Measurements from ENCODE around the gene EYS. TPM values are rescaled to one million over a fixed set of nuclear protein-coding genes. Genes with fewer than 3 reads are reported as not detected.

The EYS gene
- total RNA-seq, 1 experiment from 2014 or later = not detected

- no peak for TF ChIP-seq ELF1 (IDR thresholded peaks at IDR 0.05; ENCODE audit: borderline replicate concordance, low read depth)
- TF ChIP-seq CBX3 (IDR thresholded peaks at IDR 0.05; ENCODE audit: low read depth) = no peak
- TF ChIP-seq POLR2A (IDR thresholded peaks at IDR 0.05; ENCODE audit: borderline replicate concordance, extremely low read depth, insufficient read depth, insufficient read length) = no peak
- no peak for TF ChIP-seq EZH2phosphoT487 (IDR thresholded peaks at IDR 0.05; ENCODE audit: borderline replicate concordance)
- TF ChIP-seq TCF7L2 (IDR thresholded peaks at IDR 0.05; ENCODE audit: borderline replicate concordance, extremely low read depth, insufficient read depth, insufficient read length) = no peak
- TF ChIP-seq ZNF274 (IDR thresholded peaks at IDR 0.05; ENCODE audit: low read depth, low read length) = no peak
- TF ChIP-seq FOSL1 (IDR thresholded peaks at IDR 0.05; ENCODE audit: low read depth) = no peak
- no peak for TF ChIP-seq JUND (IDR thresholded peaks at IDR 0.05)
- no peak for TF ChIP-seq CEBPB (IDR thresholded peaks at IDR 0.05; ENCODE audit: low read depth)
- H3K9me2 ChIP-seq (ENCODE audit: insufficient read depth) = no peaks in the 10 kb centered on the region
- no peaks in the 10 kb centered on the region for H3K4me1 ChIP-seq (ENCODE audit: control insufficient read depth in 1 of 2, insufficient read depth in 2 of 2, low read length in 2 of 2)
- CTCF ChIA-PET = no interaction called here
- no peak overlapping the region for H3K4me3 ChIP-seq (replicated peaks in 1 of 2; ENCODE audit: low read depth in 1 of 2, low read length in 2 of 2)
- H3K27me3 ChIP-seq (ENCODE audit: insufficient read depth, low read length) = no peaks in the 10 kb centered on the region
- no peak overlapping the region for H3K9ac ChIP-seq (ENCODE audit: low read length)
- ATAC-seq = no peak
- no peak overlapping the region for H3K4me2 ChIP-seq (ENCODE audit: low read length)
- no TSS peak for BruUV-seq (replicated peaks)
- H4K20me1 ChIP-seq (ENCODE audit: insufficient read depth) = no peaks in the 10 kb centered on the region
- POLR2A ChIA-PET = no interaction called here
- H2AFZ ChIP-seq (ENCODE audit: low read depth, low read length, poor library complexity, severe bottlenecking) = no peak overlapping the region
- DNase-seq (ENCODE audit: low read depth, low spot score) = no peak
- RAD21 ChIA-PET (ENCODE audit: low non-redundant PET in 1 of 2, low total read pairs in 2 of 2, uncharacterized antibody in 2 of 2, unreplicated experiment in 2 of 2) = no interaction called here
- no peaks in the 10 kb centered on the region for H3K36me3 ChIP-seq (ENCODE audit: control insufficient read depth in 1 of 2, insufficient read depth in 2 of 2, low read length in 2 of 2)
- no peaks in the 10 kb centered on the region for H3K79me2 ChIP-seq (ENCODE audit: insufficient read depth, low read length)
- no peak overlapping the region for H3K27ac ChIP-seq (ENCODE audit: low read depth, low read length)
- intact Hi-C loops (cut with micrococcal nuclease) = no loop called here
- H3K9me3 ChIP-seq (ENCODE audit: control insufficient read depth in 1 of 2, insufficient read depth in 1 of 2, low read depth in 1 of 2, low read length in 2 of 2) = peaks cover 0 to 8% of the 10 kb centered on the region in 2 experiments; a peak in 1 of 4 replicates
Observed at GRCh38 chr6:65537600-65537999, 169.4 kb downstream of the EYS start.

DNA sequence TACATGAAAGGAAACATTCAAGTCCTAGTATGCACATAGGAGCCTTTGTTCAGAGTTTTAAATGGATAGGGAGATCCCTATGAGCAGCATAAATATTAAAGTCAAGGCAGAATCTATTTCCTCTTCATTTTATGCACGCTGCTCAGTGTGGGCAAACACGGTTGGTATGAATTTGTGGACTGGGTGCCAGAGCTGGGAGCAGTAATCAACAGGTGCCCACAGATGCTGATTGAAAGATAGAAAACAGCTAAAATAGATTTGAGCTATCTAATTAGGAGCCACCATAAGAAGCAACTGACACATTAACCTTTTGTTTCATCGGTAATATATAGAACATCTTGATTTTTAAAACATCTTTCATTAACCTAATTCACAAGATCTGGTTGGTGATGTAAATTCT is 175.5 kb downstream of the EYS start:
- no peak for TF ChIP-seq CTCF (IDR thresholded peaks at IDR 0.05 in 2 of 3, conservative IDR thresholded peaks at IDR 0.05 in 1 of 3; ENCODE audit: borderline replicate concordance in 1 of 3, insufficient read depth in 1 of 3, low read depth in 2 of 3, low read length in 2 of 3)
- TF ChIP-seq, protein P1, sequence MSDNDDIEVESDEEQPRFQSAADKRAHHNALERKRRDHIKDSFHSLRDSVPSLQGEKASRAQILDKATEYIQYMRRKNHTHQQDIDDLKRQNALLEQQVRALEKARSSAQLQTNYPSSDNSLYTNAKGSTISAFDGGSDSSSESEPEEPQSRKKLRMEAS (IDR thresholded peaks at IDR 0.05) = no peak
- H3K27ac ChIP-seq (ENCODE audit: low read depth, low read length) = no peak overlapping the region
- no peak overlapping the region for H3K4me2 ChIP-seq (ENCODE audit: low read length)
- no peaks in the 10 kb centered on the region for H3K9me2 ChIP-seq (ENCODE audit: insufficient read depth)
- ChIA-PET POLR2A (no interaction called here), RAD21 (ENCODE audit: low non-redundant PET in 1 of 2, low total read pairs in 2 of 2, uncharacterized antibody in 2 of 2, unreplicated experiment in 2 of 2) (no interaction called here), CTCF (no interaction called here)
- no TSS peak for BruUV-seq (replicated peaks)
- intact Hi-C loops (cut with micrococcal nuclease) = no loop called here
- no peak overlapping the region for H2AFZ ChIP-seq (ENCODE audit: low read depth, low read length, poor library complexity, severe bottlenecking)
- no peak for DNase-seq (ENCODE audit: low read depth, low spot score)
- no peaks in the 10 kb centered on the region for H3K36me3 ChIP-seq (ENCODE audit: control insufficient read depth in 1 of 2, insufficient read depth in 2 of 2, low read length in 2 of 2)
- H3K9me3 ChIP-seq (ENCODE audit: control insufficient read depth in 1 of 2, insufficient read depth in 1 of 2, low read depth in 1 of 2, low read length in 2 of 2) = peaks cover 0 to 13% of the 10 kb centered on the region in 2 experiments; a peak in 2 of 4 replicates
- no peak overlapping the region for H3K4me3 ChIP-seq (replicated peaks in 1 of 2; ENCODE audit: low read depth in 1 of 2, low read length in 2 of 2)
- H3K27me3 ChIP-seq (ENCODE audit: insufficient read depth, low read length) = no peaks in the 10 kb centered on the region
- no peaks in the 10 kb centered on the region for H3K4me1 ChIP-seq (ENCODE audit: control insufficient read depth in 1 of 2, insufficient read depth in 2 of 2, low read length in 2 of 2)
- H4K20me1 ChIP-seq (ENCODE audit: insufficient read depth) = no peaks in the 10 kb centered on the region
- no peaks in the 10 kb centered on the region for H3K79me2 ChIP-seq (ENCODE audit: insufficient read depth, low read length)
- no peak overlapping the region for H3K9ac ChIP-seq (ENCODE audit: low read length)
- no peak for ATAC-seq
